HL-60 (cell line): ENCODE measurements around the gene ECHS1.

ENCODE experiments used
- POLR2AphosphoS5 ChIP-seq: IDR thresholded peaks from 2 replicates; pipeline ENCODE4 v1.6.1; 2012; ENCODE audit warnings: low read depth
- TF ChIP-seq, protein P1 (sequence below): IDR thresholded peaks from one replicate; pipeline ENCODE4 v1.5.1; 2011; ENCODE audit warnings: low read length, control low read depth, inconsistent platforms; ENCODE audit not compliant: insufficient read depth

DNA sequence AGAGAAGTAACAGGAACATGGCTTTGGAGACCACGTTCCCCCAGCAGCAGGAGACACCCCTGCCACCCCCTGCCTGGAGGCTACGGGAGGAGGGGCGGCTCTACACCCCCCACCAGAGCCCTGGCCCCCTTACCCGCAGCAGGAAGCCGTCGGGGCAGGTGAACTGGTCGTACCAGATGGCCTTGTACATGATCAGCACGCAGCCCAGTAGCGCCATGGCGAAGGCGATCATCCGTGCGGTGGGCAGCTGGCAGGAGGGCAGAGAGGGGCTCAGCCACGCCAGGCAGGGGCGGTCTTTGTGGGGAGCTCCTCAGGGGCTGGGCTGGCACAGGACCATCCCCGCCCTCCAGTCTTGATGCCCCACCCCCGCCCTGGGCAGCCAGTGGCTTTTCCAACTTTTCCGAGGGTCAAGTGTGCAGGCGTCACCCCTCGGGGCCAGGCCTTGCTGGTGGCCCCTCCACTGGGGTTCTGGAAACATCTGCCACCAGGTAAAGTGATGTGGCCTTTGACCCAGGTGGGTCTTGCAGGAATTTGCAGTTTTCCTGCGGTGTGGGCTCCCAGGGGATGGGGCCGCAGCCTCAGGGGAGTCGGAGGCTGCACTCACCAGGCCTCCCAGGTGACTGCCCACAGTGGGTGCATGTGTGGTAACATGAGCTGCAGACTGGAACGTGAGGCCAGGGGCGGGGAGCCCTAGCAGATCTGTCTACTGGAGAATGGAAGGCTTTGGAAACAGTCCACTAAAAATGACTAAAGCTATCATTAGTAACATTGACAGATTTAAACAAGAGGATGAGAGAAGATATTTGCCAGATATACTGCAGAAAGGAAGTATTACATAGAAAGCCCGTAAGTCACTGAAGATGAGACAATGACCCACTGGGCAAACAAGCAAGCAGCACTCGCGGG is 46.2 kb downstream of the ECHS1 start:
- TF ChIP-seq, protein P1, sequence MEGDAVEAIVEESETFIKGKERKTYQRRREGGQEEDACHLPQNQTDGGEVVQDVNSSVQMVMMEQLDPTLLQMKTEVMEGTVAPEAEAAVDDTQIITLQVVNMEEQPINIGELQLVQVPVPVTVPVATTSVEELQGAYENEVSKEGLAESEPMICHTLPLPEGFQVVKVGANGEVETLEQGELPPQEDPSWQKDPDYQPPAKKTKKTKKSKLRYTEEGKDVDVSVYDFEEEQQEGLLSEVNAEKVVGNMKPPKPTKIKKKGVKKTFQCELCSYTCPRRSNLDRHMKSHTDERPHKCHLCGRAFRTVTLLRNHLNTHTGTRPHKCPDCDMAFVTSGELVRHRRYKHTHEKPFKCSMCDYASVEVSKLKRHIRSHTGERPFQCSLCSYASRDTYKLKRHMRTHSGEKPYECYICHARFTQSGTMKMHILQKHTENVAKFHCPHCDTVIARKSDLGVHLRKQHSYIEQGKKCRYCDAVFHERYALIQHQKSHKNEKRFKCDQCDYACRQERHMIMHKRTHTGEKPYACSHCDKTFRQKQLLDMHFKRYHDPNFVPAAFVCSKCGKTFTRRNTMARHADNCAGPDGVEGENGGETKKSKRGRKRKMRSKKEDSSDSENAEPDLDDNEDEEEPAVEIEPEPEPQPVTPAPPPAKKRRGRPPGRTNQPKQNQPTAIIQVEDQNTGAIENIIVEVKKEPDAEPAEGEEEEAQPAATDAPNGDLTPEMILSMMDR, result no peak
- no peak for TF ChIP-seq POLR2AphosphoS5
